Colonic mucosa (tissue), 4 donors: ENCODE data around the gene CNIH4. TPM values are rescaled to one million over a fixed set of nuclear protein-coding genes. Genes with fewer than 3 reads are reported as not detected.

Experiments used
- DNase-seq: peaks from one replicate; pipeline ENCODE4 v3.0.0-alpha.2; 2020
- H3K27ac ChIP-seq: fragments of 200-600 bp; one replicate; pipeline ENCODE4 v1.8.0; 2021
- H3K27me3 ChIP-seq: fragments of 200-600 bp; one replicate; pipeline ENCODE4 v1.8.0; 2021
- H3K36me3 ChIP-seq: fragments of 200-600 bp; one replicate; pipeline ENCODE4 v1.8.0; 2021
- H3K4me1 ChIP-seq: fragments of 200-600 bp; one replicate; pipeline ENCODE4 v1.8.0; 2021; ENCODE audit warnings: mild to moderate bottlenecking
- H3K4me3 ChIP-seq: fragments of 200-600 bp; one replicate; pipeline ENCODE4 v1.8.0; 2021
- H3K9ac ChIP-seq, 2 donors: one replicate each; pipeline ENCODE4 v1.7.0; 2013; ENCODE audit warnings: control low read depth in 2 of 2, low read depth in 2 of 2, low read length in 2 of 2
- H3K9me3 ChIP-seq: fragments of 200-600 bp; one replicate; pipeline ENCODE4 v1.8.0; 2021
- intact Hi-C: fragments of 100-400 bp; cut with DNase I; formaldehyde crosslinking; loops from one replicate; pipeline ENCODE4 v1.14.1; 2022
- total RNA-seq, 2 donors: library from RNA; stranded (reverse); fragmentation: NEBNext Ultra II Directional in 1 of 2; extraction: Animal tissue kit (Norgen Biotek cat#: 25700) in 1 of 2; gene quantifications; one replicate each; pipeline ENCODE4 v1.2.1, GENCODE V29; 2021
- TF ChIP-seq, protein P1 (sequence below): fragments of 200-600 bp; IDR thresholded peaks from one replicate; pipeline ENCODE4 v1.8.0; 2022; ENCODE audit warnings: antibody characterized with exemption, mild to moderate bottlenecking
- donor health status: healthy.
- donor health status: DM: no; HTN: no; CAD: no.
- donor health status: DM: no; HTN: no; CAD: no.

CNIH4 gene
- total RNA-seq, 2 donors from 2014 or later, result 53.0 to 80.6 TPM

DNA sequence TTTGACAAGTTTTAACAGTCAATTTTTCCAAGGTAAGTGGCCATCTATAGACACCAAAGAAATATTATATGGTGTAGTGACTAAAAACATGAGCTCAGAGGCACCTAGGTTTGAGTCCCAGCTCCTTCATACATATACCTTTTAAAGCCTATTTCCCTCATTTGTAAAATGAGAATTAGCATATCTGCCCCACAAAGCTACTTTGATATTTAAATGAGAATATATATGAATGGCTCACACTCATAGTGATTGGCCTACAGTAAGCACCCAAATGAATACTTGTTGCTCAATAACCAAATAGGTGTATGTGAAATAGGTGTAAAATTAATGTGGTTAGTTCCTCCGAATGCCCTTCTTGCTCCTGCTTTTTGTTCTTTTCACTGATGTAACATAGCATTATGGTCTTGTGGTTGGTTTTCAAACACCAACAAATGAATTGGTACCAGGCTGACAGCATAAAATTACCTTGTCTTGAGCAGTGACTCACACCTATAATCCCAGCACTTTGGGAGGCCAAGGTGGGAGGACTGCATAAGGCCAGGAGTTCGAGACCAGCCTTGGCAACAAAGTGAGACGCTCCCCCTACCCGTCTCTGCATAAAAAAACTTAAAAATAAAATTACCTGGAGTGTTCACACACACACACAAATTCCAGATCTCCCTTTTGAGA, 25.3 kb downstream of the CNIH4 start:
- Histone ChIP-seq H3K4me1 (no peaks in the 10 kb centered on the region), H3K27ac (no peak overlapping the region), H3K4me3 (no peak overlapping the region), H3K9me3 (no peaks in the 10 kb centered on the region), H3K9ac (no peak overlapping the region), H3K36me3 (no peaks in the 10 kb centered on the region), H3K27me3 (no peaks in the 10 kb centered on the region)
- DNase-seq, result no peak
- TF ChIP-seq, protein P1, sequence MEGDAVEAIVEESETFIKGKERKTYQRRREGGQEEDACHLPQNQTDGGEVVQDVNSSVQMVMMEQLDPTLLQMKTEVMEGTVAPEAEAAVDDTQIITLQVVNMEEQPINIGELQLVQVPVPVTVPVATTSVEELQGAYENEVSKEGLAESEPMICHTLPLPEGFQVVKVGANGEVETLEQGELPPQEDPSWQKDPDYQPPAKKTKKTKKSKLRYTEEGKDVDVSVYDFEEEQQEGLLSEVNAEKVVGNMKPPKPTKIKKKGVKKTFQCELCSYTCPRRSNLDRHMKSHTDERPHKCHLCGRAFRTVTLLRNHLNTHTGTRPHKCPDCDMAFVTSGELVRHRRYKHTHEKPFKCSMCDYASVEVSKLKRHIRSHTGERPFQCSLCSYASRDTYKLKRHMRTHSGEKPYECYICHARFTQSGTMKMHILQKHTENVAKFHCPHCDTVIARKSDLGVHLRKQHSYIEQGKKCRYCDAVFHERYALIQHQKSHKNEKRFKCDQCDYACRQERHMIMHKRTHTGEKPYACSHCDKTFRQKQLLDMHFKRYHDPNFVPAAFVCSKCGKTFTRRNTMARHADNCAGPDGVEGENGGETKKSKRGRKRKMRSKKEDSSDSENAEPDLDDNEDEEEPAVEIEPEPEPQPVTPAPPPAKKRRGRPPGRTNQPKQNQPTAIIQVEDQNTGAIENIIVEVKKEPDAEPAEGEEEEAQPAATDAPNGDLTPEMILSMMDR, result no peak
- intact Hi-C loops, result no loop called here

DNA sequence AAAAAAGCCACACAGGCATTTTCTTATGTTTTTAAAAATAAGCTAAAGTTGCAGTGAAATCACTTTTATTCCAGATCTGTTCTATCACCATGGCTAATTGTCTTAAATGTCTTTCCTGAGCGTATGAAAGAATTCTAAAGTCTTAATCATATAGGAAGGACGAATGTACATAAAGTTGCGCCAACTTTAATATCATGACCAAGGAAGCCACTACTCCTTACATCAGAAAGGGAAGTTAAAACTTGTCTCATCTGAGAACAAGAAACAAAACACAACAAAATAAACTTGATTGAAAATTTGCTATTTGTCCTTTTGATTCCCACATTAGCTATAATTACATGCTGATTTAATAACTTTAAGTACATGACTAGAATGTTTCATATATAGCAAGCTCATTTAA, 26.5 kb downstream of the CNIH4 start:
- Histone ChIP-seq H3K27ac (no peak overlapping the region), H3K4me1 (no peaks in the 10 kb centered on the region), H3K4me3 (no peak overlapping the region), H3K9ac (no peak overlapping the region), H3K9me3 (no peaks in the 10 kb centered on the region), H3K36me3 (no peaks in the 10 kb centered on the region), H3K27me3 (no peaks in the 10 kb centered on the region)
- TF ChIP-seq, protein P1, result no peak
- intact Hi-C loops, result no loop called here
- DNase-seq, result no peak

DNA sequence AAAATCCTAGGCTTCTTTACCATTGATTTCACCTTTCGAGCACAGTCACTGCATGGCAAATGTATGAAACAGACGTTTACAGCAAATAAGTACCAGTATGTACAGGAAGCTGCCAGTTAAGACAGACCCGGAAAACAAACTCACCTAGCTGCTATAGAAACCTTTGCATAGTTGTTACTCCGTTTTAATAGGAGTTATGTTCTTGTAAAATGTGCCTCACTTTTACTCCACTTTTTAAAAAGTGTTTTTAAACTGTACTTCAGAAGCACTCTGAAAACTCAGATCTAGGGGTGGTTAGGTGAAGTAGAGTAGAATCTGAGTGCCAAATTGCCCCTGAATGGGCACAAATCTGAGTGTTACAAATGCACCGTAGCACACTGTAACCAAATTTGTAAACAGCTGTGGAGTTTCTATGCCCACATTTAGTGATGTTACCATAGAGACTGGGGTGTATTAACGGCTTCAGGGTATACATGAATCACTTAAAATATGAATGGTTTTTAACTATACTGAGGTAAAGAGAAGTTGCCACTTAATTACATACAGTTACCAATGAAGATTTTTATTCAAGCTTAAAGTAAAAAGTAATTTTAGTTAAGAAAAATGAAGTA, 30.7 kb downstream of the CNIH4 start:
- H3K4me1 ChIP-seq, result no peaks in the 10 kb centered on the region
- no peak overlapping the region for H3K9ac ChIP-seq
- no peak for DNase-seq
- no peak overlapping the region for H3K27ac ChIP-seq
- peaks cover 6% of the 10 kb centered on the region for H3K36me3 ChIP-seq
- intact Hi-C loops, result no loop called here
- no peaks in the 10 kb centered on the region for H3K27me3 ChIP-seq
- no peak overlapping the region for H3K4me3 ChIP-seq
- H3K9me3 ChIP-seq, result no peaks in the 10 kb centered on the region
- TF ChIP-seq, protein P1, result no peak

DNA sequence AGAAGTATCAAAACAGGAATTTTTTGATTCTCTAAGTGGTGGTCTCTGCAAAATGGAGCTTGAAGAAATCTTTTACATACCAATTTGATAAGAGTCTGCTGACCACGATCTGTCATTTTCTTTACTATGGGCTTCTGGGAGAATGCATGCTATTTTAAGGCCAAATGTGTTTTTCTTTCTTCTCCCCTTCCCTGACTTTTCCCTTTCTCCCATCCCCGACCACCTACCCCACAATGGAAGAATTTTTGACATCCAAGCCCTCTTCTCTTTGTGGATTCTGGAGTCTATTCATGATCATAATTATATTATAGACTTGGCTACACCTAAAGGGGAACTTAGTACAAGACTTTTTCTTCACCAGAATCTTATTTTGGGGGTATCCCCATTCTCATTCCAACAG, 31.3 kb downstream of the CNIH4 start:
- no peak for DNase-seq
- intact Hi-C loops, result no loop called here
- Histone ChIP-seq H3K9me3 (no peaks in the 10 kb centered on the region), H3K36me3 (peaks cover 6% of the 10 kb centered on the region), H3K27ac (no peak overlapping the region), H3K4me1 (no peaks in the 10 kb centered on the region), H3K9ac (no peak overlapping the region), H3K27me3 (no peaks in the 10 kb centered on the region), H3K4me3 (no peak overlapping the region)
- TF ChIP-seq, protein P1, result no peak

DNA sequence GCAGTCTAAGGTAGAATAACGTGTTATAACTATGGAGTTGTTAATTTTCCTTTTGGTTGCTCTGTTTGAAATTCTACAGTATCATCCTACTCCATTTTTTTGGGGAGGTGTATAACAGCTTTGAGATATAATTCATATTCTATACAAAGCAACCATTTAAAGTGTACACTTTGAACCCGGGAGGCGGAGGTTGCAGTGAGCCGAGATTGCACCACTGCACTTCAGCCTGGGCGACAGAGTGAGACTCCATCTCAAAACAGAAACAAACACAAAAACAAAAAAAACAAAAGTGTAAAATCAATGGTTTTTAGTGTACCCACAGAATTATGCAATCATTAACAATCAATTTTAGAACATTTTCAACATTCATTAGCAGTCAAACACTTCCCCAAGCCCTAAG, 33.8 kb downstream of the CNIH4 start:
- no peak overlapping the region for H3K9ac ChIP-seq
- no peaks in the 10 kb centered on the region for H3K4me1 ChIP-seq
- TF ChIP-seq, protein P1, result no peak
- H3K4me3 ChIP-seq, result no peak overlapping the region
- DNase-seq, result no peak
- intact Hi-C loops, result no loop called here
- no peak overlapping the region for H3K27ac ChIP-seq
- no peaks in the 10 kb centered on the region for H3K9me3 ChIP-seq
- peaks cover 7% of the 10 kb centered on the region for H3K36me3 ChIP-seq
- H3K27me3 ChIP-seq, result no peaks in the 10 kb centered on the region
